GM23248 (cell line): ENCODE measurements around the gene CENPP. TPM values are rescaled to one million over a fixed set of nuclear protein-coding genes. Genes with fewer than 3 reads are reported as not detected.

Experiments
- DNase-seq: peaks from one replicate; pipeline ENCODE4 v3.0.0-alpha.2; 2015
- H2AFZ ChIP-seq: fragments of 200-600 bp; sonication (generic); 2 replicates; pipeline ENCODE4 v1.6.1; 2016; ENCODE audit warnings: antibody characterized with exemption
- H3F3A ChIP-seq: fragments of 200-600 bp; sonication (generic); 2 replicates; pipeline ENCODE4 v1.6.1; 2016; ENCODE audit warnings: mild to moderate bottlenecking, antibody characterized with exemption, mixed run types; ENCODE audit not compliant: insufficient read depth
- H3K27ac ChIP-seq: fragments of 200-600 bp; sonication (generic); 2 replicates; pipeline ENCODE4 v1.5.1; 2016; ENCODE audit warnings: mild to moderate bottlenecking
- H3K27me3 ChIP-seq: fragments of 200-600 bp; sonication (generic); replicated peaks from 2 replicates; pipeline ENCODE4 v1.6.1; 2016; ENCODE audit warnings: mild to moderate bottlenecking; ENCODE audit not compliant: insufficient read depth
- H3K36me3 ChIP-seq: fragments of 200-600 bp; sonication (generic); 2 replicates; pipeline ENCODE4 v1.6.1; 2016; ENCODE audit warnings: low read depth, mild to moderate bottlenecking
- H3K4me1 ChIP-seq: fragments of 200-600 bp; sonication (generic); 2 replicates; pipeline ENCODE4 v1.6.1; 2016; ENCODE audit warnings: mild to moderate bottlenecking; ENCODE audit not compliant: insufficient read depth
- H3K4me2 ChIP-seq: fragments of 200-600 bp; sonication (generic); one replicate; pipeline ENCODE4 v1.6.1; 2016; ENCODE audit warnings: mild to moderate bottlenecking; ENCODE audit not compliant: unreplicated experiment
- H3K4me3 ChIP-seq: fragments of 200-600 bp; sonication (generic); 2 replicates; pipeline ENCODE4 v1.5.1; 2016; ENCODE audit warnings: mild to moderate bottlenecking
- H3K79me2 ChIP-seq: fragments of 200-600 bp; sonication (generic); 2 replicates; pipeline ENCODE4 v1.6.1; 2016; ENCODE audit warnings: mild to moderate bottlenecking; ENCODE audit not compliant: insufficient read depth
- H3K9ac ChIP-seq: fragments of 200-600 bp; sonication (generic); 2 replicates; pipeline ENCODE4 v1.6.1; 2016; ENCODE audit warnings: mild to moderate bottlenecking
- H3K9me2 ChIP-seq: fragments of 200-600 bp; sonication (generic); 2 replicates; pipeline ENCODE4 v1.6.1; 2016; ENCODE audit warnings: mixed run types, mild to moderate bottlenecking, moderate library complexity; ENCODE audit not compliant: insufficient read depth
- H3K9me3 ChIP-seq: fragments of 200-600 bp; sonication (generic); one replicate; pipeline ENCODE4 v1.6.1; 2017; ENCODE audit warnings: low read depth
- H4K20me1 ChIP-seq: fragments of 200-600 bp; sonication (generic); 2 replicates; pipeline ENCODE4 v1.6.0; 2016; ENCODE audit not compliant: insufficient read depth
- EZH2 ChIP-seq: fragments of 200-600 bp; sonication (generic); IDR thresholded peaks from 2 replicates; pipeline ENCODE4 v1.6.1; 2018; ENCODE audit warnings: antibody characterized with exemption, mild to moderate bottlenecking; ENCODE audit not compliant: insufficient read depth, poor library complexity, severe bottlenecking
- EZH2phosphoT487 ChIP-seq: fragments of 200-600 bp; sonication (generic); IDR thresholded peaks from 2 replicates; pipeline ENCODE4 v1.6.1; 2018; ENCODE audit warnings: antibody characterized with exemption, moderate library complexity, mild to moderate bottlenecking, low read depth; ENCODE audit not compliant: insufficient read depth
- WGBS, 2 experiments: methylation state at CpG; one replicate each; pipeline ENCODE4 v1.1.6; 2015 to 2017; ENCODE audit warnings: low lambda C conversion rate in 2 of 2, low coverage in 1 of 2; ENCODE audit errors: missing lambda C conversion rate in 2 of 2; 5-methylcytosine and 5-hydroxymethylcytosine counted together
- in situ Hi-C: fragments of 300-500 bp; cut with MboI; formaldehyde crosslinking; loops from 2 replicates; pipeline ENCODE4 v1.15.0; 2020
- polyA plus RNA-seq: library from polyadenylated mRNA; unstranded; fragments of >200 nt; fragmentation: Nextera tagmentation; extraction: Ambion mirVana; gene quantifications from 2 replicates; pipeline ENCODE4 v1.2.1, GENCODE V29; 2016
- total RNA-seq: library from RNA; depleted of rRNA; stranded (reverse); fragments of >200 nt; shearing (Covaris generic); gene quantifications from 2 replicates; pipeline ENCODE4 v1.2.3, GENCODE V29; 2014

The CENPP gene
- total and polyA plus RNA-seq, 2 experiments from 2014 or later, result 2.5 to 7.4 TPM

GRCh38 chr9:92328225-92328624, 2.5 kb downstream of the CENPP start:
- 48 to 53% methylated on average over 2 of the region's 2 CpGs for WGBS, 2 experiments
- Histone ChIP-seq H3K9me3 (no peaks in the 10 kb centered on the region), H3K4me1 (peaks cover 9% of the 10 kb centered on the region; the same call in 1 of the 2 replicates), H3K9me2 (no peaks in the 10 kb centered on the region), H3K4me2 (no peak overlapping the region), H2AFZ (peak overlapping the region; percentile 72), H4K20me1 (no peaks in the 10 kb centered on the region), H3F3A (no peaks in the 10 kb centered on the region), H3K27ac (no peak overlapping the region), H3K79me2 (peaks cover 30% of the 10 kb centered on the region), H3K36me3 (peaks cover 1% of the 10 kb centered on the region), H3K9ac (no peak overlapping the region), H3K4me3 (no peak overlapping the region), H3K27me3 (no peaks in the 10 kb centered on the region)
- DNase-seq, result peak; percentile 82
- no peak for TF ChIP-seq EZH2phosphoT487
- no peak for TF ChIP-seq EZH2
- in situ Hi-C loops, result loop anchor here (10.0 kb wide), 1 partner anchor 307 kb away; no protein-coding TSS in a partner anchor

GRCh38 chr9:92332577-92333281, 7.0 kb downstream of the CENPP start:
- 95 to 96% methylated on average over 3 of the region's 3 CpGs for WGBS, 2 experiments
- no peaks in the 10 kb centered on the region for H3F3A ChIP-seq
- no peak for DNase-seq
- H3K27me3 ChIP-seq, result no peaks in the 10 kb centered on the region
- no peaks in the 10 kb centered on the region for H3K36me3 ChIP-seq
- no peaks in the 10 kb centered on the region for H3K9me2 ChIP-seq
- TF ChIP-seq EZH2 (no peak), EZH2phosphoT487 (no peak)
- no peak overlapping the region for H2AFZ ChIP-seq
- H4K20me1 ChIP-seq, result no peaks in the 10 kb centered on the region
- H3K9ac ChIP-seq, result no peak overlapping the region
- H3K79me2 ChIP-seq, result 0 out of 2 replicates have a peak, but pooled peaks cover 3% of the 10 kb centered on the region
- no peak overlapping the region for H3K27ac ChIP-seq
- H3K4me3 ChIP-seq, result no peak overlapping the region
- H3K4me2 ChIP-seq, result no peak overlapping the region
- H3K4me1 ChIP-seq, result no peaks in the 10 kb centered on the region
- no peaks in the 10 kb centered on the region for H3K9me3 ChIP-seq
- in situ Hi-C loops, result no loop called here

GRCh38 chr9:92333282-92333634, 7.5 kb downstream of the CENPP start:
- Histone ChIP-seq H3K79me2 (no peaks in the 10 kb centered on the region), H3K9ac (no peak overlapping the region), H3K27me3 (no peaks in the 10 kb centered on the region), H3K36me3 (no peaks in the 10 kb centered on the region), H2AFZ (no peak overlapping the region), H4K20me1 (no peaks in the 10 kb centered on the region), H3K4me3 (no peak overlapping the region), H3K4me1 (no peaks in the 10 kb centered on the region), H3K27ac (no peak overlapping the region), H3F3A (no peaks in the 10 kb centered on the region), H3K9me3 (no peaks in the 10 kb centered on the region), H3K9me2 (no peaks in the 10 kb centered on the region), H3K4me2 (no peak overlapping the region)
- no peak for TF ChIP-seq EZH2
- no peak for TF ChIP-seq EZH2phosphoT487
- DNase-seq, result no peak
- 97 to 100% methylated on average over 2 of the region's 2 CpGs for WGBS, 2 experiments
- in situ Hi-C loops, result no loop called here

- Histone ChIP-seq H3K9ac (no peak overlapping the region), H3K9me2 (no peaks in the 10 kb centered on the region), H4K20me1 (no peaks in the 10 kb centered on the region), H3K27me3 (no peaks in the 10 kb centered on the region), H3K4me2 (no peak overlapping the region), H3K36me3 (no peaks in the 10 kb centered on the region), H3K4me1 (peaks cover 6% of the 10 kb centered on the region), H3K27ac (no peak overlapping the region), H2AFZ (no peak overlapping the region), H3F3A (peaks cover 4% of the 10 kb centered on the region; the same call in 1 of the 2 replicates), H3K4me3 (no peak overlapping the region), H3K9me3 (no peaks in the 10 kb centered on the region), H3K79me2 (no peaks in the 10 kb centered on the region)
- no peak for TF ChIP-seq EZH2phosphoT487
- 100% methylated on average over 1 of the region's 1 CpG for WGBS, 2 experiments
- DNase-seq, result no peak
- in situ Hi-C loops, result no loop called here
Measured at GRCh38 chr9:92341578-92341977, 15.8 kb downstream of the CENPP start.
